Parathyroid adenoma (tissue), 2 donors: Measurements from ENCODE around the gene SPO11.

Experiments used
- H2AFZ ChIP-seq: fragments of 300-600 bp; sonication (generic); one replicate; pipeline ENCODE4 v1.7.0; 2017; ENCODE audit warnings: antibody characterized with exemption, mild to moderate bottlenecking
- H3K27ac ChIP-seq: fragments of 300-600 bp; sonication (generic); one replicate; pipeline ENCODE4 v1.7.0; 2017
- H3K27me3 ChIP-seq: fragments of 300-600 bp; sonication (generic); one replicate; pipeline ENCODE4 v1.7.0; 2017; ENCODE audit warnings: low read length; ENCODE audit not compliant: control insufficient read depth, insufficient read depth
- H3K36me3 ChIP-seq: fragments of 300-600 bp; sonication (generic); one replicate; pipeline ENCODE4 v1.7.0; 2017; ENCODE audit warnings: low read length; ENCODE audit not compliant: control insufficient read depth, insufficient read depth
- H3K4me1 ChIP-seq: fragments of 300-600 bp; sonication (generic); one replicate; pipeline ENCODE4 v1.7.0; 2017; ENCODE audit warnings: control low read depth
- H3K4me2 ChIP-seq: fragments of 300-600 bp; sonication (generic); one replicate; pipeline ENCODE4 v1.7.0; 2017; ENCODE audit warnings: low read length
- H3K4me3 ChIP-seq: fragments of 300-600 bp; sonication (generic); one replicate; pipeline ENCODE4 v1.7.0; 2017; ENCODE audit warnings: low read depth, low read length
- H3K79me2 ChIP-seq: fragments of 300-600 bp; sonication (generic); one replicate; pipeline ENCODE4 v1.7.0; 2017; ENCODE audit warnings: control low read depth
- H3K9ac ChIP-seq: fragments of 300-600 bp; sonication (generic); one replicate; pipeline ENCODE4 v1.7.0; 2017; ENCODE audit warnings: mild to moderate bottlenecking
- H3K9me3 ChIP-seq: fragments of 300-600 bp; sonication (generic); one replicate; pipeline ENCODE4 v1.7.0; 2017; ENCODE audit warnings: low read length; ENCODE audit not compliant: control insufficient read depth
- TF ChIP-seq, protein P1 (sequence below): fragments of 300-600 bp; sonication (generic); IDR thresholded peaks from one replicate; pipeline ENCODE4 v1.7.0; 2017; ENCODE audit warnings: antibody characterized with exemption, mild to moderate bottlenecking
- donor health status: primary hyperparathyroidism.

Gene SPO11

DNA sequence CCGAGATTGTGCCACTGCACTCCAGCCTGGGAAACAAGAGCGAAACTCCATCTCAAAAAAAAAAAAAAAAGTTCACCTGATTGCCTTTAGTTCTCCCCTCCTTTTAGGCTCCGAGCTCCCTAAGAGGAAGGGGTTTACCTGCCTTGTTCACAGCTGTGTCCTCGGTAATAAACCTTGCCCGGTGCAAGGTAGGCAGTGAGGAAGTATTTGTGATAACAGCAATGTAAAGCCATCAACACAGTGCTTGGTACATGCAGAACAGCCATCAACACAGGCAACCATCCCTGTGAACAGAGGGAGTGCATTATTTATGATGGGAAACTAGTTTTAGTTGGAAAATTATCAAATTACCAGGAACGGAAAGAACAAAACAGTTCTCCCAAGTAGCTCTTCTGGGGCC lies 1.8 kb upstream of the SPO11 start:
- H3K27ac ChIP-seq, result no peak overlapping the region
- H3K4me2 ChIP-seq, result no peak overlapping the region
- H3K4me3 ChIP-seq, result no peak overlapping the region
- no peaks in the 10 kb centered on the region for H3K27me3 ChIP-seq
- H3K36me3 ChIP-seq, result no peaks in the 10 kb centered on the region
- H3K4me1 ChIP-seq, result no peaks in the 10 kb centered on the region
- no peak overlapping the region for H3K9ac ChIP-seq
- TF ChIP-seq, protein P1, sequence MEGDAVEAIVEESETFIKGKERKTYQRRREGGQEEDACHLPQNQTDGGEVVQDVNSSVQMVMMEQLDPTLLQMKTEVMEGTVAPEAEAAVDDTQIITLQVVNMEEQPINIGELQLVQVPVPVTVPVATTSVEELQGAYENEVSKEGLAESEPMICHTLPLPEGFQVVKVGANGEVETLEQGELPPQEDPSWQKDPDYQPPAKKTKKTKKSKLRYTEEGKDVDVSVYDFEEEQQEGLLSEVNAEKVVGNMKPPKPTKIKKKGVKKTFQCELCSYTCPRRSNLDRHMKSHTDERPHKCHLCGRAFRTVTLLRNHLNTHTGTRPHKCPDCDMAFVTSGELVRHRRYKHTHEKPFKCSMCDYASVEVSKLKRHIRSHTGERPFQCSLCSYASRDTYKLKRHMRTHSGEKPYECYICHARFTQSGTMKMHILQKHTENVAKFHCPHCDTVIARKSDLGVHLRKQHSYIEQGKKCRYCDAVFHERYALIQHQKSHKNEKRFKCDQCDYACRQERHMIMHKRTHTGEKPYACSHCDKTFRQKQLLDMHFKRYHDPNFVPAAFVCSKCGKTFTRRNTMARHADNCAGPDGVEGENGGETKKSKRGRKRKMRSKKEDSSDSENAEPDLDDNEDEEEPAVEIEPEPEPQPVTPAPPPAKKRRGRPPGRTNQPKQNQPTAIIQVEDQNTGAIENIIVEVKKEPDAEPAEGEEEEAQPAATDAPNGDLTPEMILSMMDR, result no peak
- no peak overlapping the region for H2AFZ ChIP-seq
- H3K9me3 ChIP-seq, result no peaks in the 10 kb centered on the region
- no peaks in the 10 kb centered on the region for H3K79me2 ChIP-seq

DNA sequence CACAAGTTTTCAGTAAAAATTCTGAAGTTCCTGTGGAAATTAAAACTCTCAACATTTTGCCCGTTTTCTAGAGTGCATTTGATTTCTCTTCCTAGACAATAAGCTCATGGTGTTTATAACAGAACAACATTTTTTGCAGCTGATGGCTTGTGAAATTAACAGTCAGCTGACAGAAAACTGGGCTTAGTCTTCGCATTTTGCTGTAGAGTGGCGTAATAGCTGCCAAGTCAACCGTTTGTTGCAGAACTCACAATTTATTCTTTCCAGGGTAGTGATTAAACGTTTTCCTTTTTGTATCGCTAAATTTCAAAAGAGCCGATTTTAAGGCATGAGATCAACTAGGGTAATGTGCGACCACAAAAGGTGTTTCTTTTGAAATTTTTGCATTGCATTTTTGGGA lies 1.4 kb downstream of the SPO11 start:
- Histone ChIP-seq H3K79me2 (no peaks in the 10 kb centered on the region), H3K4me2 (no peak overlapping the region), H3K4me3 (no peak overlapping the region), H3K36me3 (no peaks in the 10 kb centered on the region), H2AFZ (no peak overlapping the region), H3K27ac (no peak overlapping the region), H3K9ac (no peak overlapping the region), H3K9me3 (no peaks in the 10 kb centered on the region), H3K27me3 (no peaks in the 10 kb centered on the region), H3K4me1 (no peaks in the 10 kb centered on the region)
- TF ChIP-seq, protein P1, result no peak

DNA sequence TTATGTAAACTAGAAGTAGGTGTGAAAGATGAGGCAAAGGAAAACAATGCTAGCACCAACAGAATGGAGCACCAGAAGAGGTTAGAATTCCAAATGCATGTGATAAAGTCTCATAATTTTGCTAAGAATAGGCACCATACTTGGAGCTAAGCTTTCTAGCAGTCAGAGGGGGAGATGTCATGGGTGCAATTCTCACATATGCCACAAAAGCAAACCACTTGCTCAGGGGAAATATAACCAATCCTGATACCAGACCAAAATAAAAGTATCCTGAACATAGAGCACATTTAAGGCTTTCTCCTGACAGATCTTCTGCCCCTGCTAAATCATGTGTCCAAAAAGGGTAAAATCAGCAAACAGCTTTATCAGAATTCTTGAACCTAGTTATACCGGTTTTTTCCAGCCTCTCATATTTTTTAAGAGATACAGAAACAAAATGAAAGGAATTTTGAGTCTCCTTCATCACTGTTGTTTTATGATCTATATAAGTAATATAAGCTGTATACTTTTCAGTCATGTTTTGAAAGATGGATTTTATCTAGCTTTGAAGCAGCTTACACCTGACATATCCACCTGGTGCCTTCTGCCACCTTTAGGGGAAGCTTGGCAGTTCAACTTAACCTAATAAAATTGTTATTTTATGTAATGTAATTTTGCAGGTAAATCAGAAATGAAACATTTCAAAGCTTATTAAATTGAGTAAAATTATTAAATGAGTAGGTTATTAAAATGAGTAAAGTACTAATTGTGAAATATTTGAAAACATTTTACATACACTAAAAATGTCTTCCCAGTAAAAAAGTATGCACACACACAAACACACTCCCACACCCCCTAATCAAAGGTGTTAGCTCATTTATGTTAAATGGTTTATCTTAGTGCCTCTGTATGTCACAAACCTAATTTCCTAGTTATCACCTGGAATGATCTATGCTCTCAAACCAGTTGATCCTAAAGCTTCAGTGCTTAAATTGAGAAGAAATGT lies 2.8 kb downstream of the SPO11 start:
- H3K4me2 ChIP-seq, result no peak overlapping the region
- no peaks in the 10 kb centered on the region for H3K9me3 ChIP-seq
- H3K79me2 ChIP-seq, result no peaks in the 10 kb centered on the region
- no peak overlapping the region for H3K4me3 ChIP-seq
- no peak overlapping the region for H3K9ac ChIP-seq
- no peaks in the 10 kb centered on the region for H3K36me3 ChIP-seq
- no peak overlapping the region for H3K27ac ChIP-seq
- H3K4me1 ChIP-seq, result no peaks in the 10 kb centered on the region
- TF ChIP-seq, protein P1, result no peak
- no peaks in the 10 kb centered on the region for H3K27me3 ChIP-seq
- H2AFZ ChIP-seq, result no peak overlapping the region

DNA sequence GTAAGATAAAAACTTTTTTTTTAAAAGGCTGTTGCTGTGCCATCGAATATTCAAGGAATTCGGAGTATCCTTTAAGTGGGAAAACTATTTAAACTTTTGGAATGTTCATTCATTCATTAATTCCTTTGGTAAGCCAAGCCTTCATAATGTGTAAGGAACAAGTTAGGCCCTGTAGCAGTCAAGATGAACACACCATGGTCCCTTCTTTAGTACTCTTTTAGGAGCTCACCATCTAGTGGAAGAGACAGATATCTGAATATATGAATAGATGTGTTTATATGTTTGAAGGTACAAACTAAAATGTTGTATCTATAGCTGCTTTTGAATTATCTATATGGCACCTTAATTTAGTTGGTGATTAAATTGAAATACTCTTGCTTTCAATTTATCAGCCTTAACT lies 5.8 kb downstream of the SPO11 start:
- Histone ChIP-seq H3K79me2 (no peaks in the 10 kb centered on the region), H3K36me3 (no peaks in the 10 kb centered on the region), H3K4me1 (no peaks in the 10 kb centered on the region), H3K4me2 (no peak overlapping the region), H3K9me3 (no peaks in the 10 kb centered on the region), H3K4me3 (no peak overlapping the region), H2AFZ (no peak overlapping the region), H3K9ac (no peak overlapping the region), H3K27me3 (no peaks in the 10 kb centered on the region), H3K27ac (no peak overlapping the region)
- TF ChIP-seq, protein P1, result no peak

DNA sequence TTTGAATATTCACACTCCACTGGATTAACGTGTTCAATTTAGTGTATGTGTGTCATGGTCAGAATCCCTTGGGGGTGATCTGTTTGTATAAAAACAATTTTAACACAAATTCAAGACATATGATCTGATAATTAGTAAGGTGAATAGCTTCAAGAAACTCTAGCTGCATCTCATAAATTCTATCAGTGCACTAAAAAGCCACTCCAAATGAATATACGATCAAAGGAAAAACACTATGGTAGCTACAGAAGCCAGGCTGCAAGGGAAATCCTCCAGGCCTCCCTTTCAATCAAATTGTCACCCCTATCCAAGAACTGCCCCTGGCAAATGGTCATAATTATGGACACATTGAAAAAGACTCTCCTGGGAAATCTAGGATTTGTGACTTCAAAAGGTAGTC lies 12.1 kb downstream of the SPO11 start:
- Histone ChIP-seq H3K27ac (no peak overlapping the region), H3K27me3 (no peaks in the 10 kb centered on the region), H3K4me3 (no peak overlapping the region), H3K4me2 (no peak overlapping the region), H2AFZ (no peak overlapping the region), H3K9me3 (no peaks in the 10 kb centered on the region), H3K4me1 (no peaks in the 10 kb centered on the region), H3K9ac (no peak overlapping the region), H3K79me2 (no peaks in the 10 kb centered on the region), H3K36me3 (no peaks in the 10 kb centered on the region)
- TF ChIP-seq, protein P1, result no peak
